Thyroid gland (tissue), 4 donors: ENCODE measurements around the gene PPM1H.

ENCODE experiments used
- POLR2A ChIP-seq, 2 donors: fragments of 450-650 bp; IDR thresholded peaks; one replicate each; pipeline ENCODE4 v1.6.1; 2017; ENCODE audit warnings: antibody characterized with exemption in 2 of 2, mild to moderate bottlenecking in 2 of 2, moderate library complexity in 1 of 2
- TF ChIP-seq, protein P1 (sequence below), 6 experiments: fragments of 200-600 bp in 3 of 6; fragments of 450-650 bp in 3 of 6; sonication (generic) in 3 of 6; IDR thresholded peaks; one replicate each; pipeline ENCODE4 v1.5.1; 2016 to 2019; ENCODE audit warnings: antibody characterized with exemption in 6 of 6, mild to moderate bottlenecking in 2 of 6, inconsistent platforms in 1 of 6, moderate library complexity in 1 of 6

DNA sequence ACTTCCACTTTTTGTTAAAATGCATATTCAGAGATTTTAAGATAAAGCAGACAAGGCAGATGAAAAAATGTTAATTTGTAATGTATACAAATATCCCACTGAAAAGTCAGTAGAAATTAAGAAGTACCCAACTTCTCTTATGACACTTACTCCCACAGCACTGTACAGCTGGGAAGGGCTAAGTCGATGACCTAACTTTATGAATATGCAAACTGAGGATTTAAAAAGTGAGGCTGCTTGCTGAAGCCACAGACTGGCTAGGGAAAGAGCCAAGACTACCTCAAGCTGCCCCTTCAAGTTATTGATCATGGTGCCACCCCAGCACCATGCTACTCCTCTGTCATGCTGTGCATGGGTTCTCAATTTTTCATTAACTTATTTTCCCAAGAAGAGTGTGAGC, 17.0 kb downstream of the PPM1H start:
- TF ChIP-seq POLR2A (IDR thresholded peaks at IDR 0.05): no peak
- TF ChIP-seq, protein P1, sequence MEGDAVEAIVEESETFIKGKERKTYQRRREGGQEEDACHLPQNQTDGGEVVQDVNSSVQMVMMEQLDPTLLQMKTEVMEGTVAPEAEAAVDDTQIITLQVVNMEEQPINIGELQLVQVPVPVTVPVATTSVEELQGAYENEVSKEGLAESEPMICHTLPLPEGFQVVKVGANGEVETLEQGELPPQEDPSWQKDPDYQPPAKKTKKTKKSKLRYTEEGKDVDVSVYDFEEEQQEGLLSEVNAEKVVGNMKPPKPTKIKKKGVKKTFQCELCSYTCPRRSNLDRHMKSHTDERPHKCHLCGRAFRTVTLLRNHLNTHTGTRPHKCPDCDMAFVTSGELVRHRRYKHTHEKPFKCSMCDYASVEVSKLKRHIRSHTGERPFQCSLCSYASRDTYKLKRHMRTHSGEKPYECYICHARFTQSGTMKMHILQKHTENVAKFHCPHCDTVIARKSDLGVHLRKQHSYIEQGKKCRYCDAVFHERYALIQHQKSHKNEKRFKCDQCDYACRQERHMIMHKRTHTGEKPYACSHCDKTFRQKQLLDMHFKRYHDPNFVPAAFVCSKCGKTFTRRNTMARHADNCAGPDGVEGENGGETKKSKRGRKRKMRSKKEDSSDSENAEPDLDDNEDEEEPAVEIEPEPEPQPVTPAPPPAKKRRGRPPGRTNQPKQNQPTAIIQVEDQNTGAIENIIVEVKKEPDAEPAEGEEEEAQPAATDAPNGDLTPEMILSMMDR (IDR thresholded peaks at IDR 0.05): no peak
